CD8-positive, alpha-beta memory T cell (primary cell): ENCODE measurements around the gene DPF1. TPM values are rescaled to one million over a fixed set of nuclear protein-coding genes. Genes with fewer than 3 reads are reported as not detected.
A peak's percentile ranks its signal among the peaks of the same experiment; 100 is the strongest.

Source experiments
- CTCF ChIA-PET: fragments of 350-600 bp; sonication (Branson Sonifier 250); formaldehyde crosslinking; loops from one replicate; lab custom pipeline; 2021; ENCODE audit warnings: antibody characterized with exemption; lab: Charles Lee
- POLR2A ChIA-PET: fragments of 350-600 bp; sonication (Branson Sonifier 250); formaldehyde crosslinking; loops from one replicate; lab custom pipeline; 2021; ENCODE audit warnings: antibody characterized with exemption; lab: Charles Lee
- DNase-seq, 5 donors: peaks; one replicate each; pipeline versions ENCODE4 v3.0.0 to v3.0.0-alpha.2; 2020 to 2022; ENCODE audit warnings: mixed read lengths in 1 of 5
- H3K27ac ChIP-seq: one replicate; pipeline ENCODE4 v1.7.0; 2013; ENCODE audit warnings: low read depth, mild to moderate bottlenecking, low read length, moderate library complexity
- H3K27me3 ChIP-seq: 2 replicates; pipeline ENCODE4 v1.7.0; 2013; ENCODE audit warnings: low read length, mild to moderate bottlenecking; ENCODE audit not compliant: insufficient read depth, poor library complexity, severe bottlenecking
- H3K36me3 ChIP-seq: 2 replicates; pipeline ENCODE4 v1.7.0; 2013; ENCODE audit warnings: mild to moderate bottlenecking, low read length, moderate library complexity; ENCODE audit not compliant: insufficient read depth
- H3K4me1 ChIP-seq: 2 replicates; pipeline ENCODE4 v1.7.0; 2013; ENCODE audit warnings: mild to moderate bottlenecking, low read length, moderate library complexity; ENCODE audit not compliant: insufficient read depth
- H3K4me3 ChIP-seq: 2 replicates; pipeline ENCODE4 v1.7.0; 2013; ENCODE audit warnings: mild to moderate bottlenecking, low read length
- H3K9me3 ChIP-seq: 2 replicates; pipeline ENCODE4 v1.7.0; 2013; ENCODE audit warnings: mild to moderate bottlenecking, low read length
- H3K27ac Mint-ChIP-seq, 8 donors: one replicate each; pipeline ENCODE4 v1.8.0; 2020 to 2021; ENCODE audit warnings: mixed read lengths in 8 of 8, mild to moderate bottlenecking in 6 of 8, inconsistent platforms in 3 of 8, moderate library complexity in 3 of 8
- H3K27me3 Mint-ChIP-seq, 2 donors: one replicate each; pipeline ENCODE4 v1.8.0; 2020 to 2021; ENCODE audit warnings: mixed read lengths in 2 of 2, mild to moderate bottlenecking in 1 of 2, moderate library complexity in 1 of 2
- H3K36me3 Mint-ChIP-seq, 3 donors: one replicate each; pipeline ENCODE4 v1.8.0; 2020 to 2021; ENCODE audit warnings: mixed read lengths in 3 of 3, inconsistent platforms in 1 of 3, mild to moderate bottlenecking in 1 of 3
- H3K4me1 Mint-ChIP-seq, 3 donors: one replicate each; pipeline ENCODE4 v1.8.0; 2020 to 2021; ENCODE audit warnings: mixed read lengths in 3 of 3, inconsistent platforms in 1 of 3, mild to moderate bottlenecking in 1 of 3
- H3K4me3 Mint-ChIP-seq, 7 donors: one replicate each; pipeline ENCODE4 v1.8.0; 2020 to 2021; ENCODE audit warnings: mixed read lengths in 7 of 7, mild to moderate bottlenecking in 6 of 7, moderate library complexity in 4 of 7, inconsistent platforms in 2 of 7
- H3K9me3 Mint-ChIP-seq, 5 donors: one replicate each; pipeline ENCODE4 v1.8.0; 2020 to 2022; ENCODE audit warnings: mixed read lengths in 5 of 5, mild to moderate bottlenecking in 3 of 5, moderate library complexity in 2 of 5, inconsistent platforms in 1 of 5
- polyA plus RNA-seq: library from polyadenylated mRNA; unstranded; fragments of 300-500 nt; fragmentation: Illumina TruSeq; gene quantifications from one replicate; pipeline ENCODE4 v1.2.3, GENCODE V29; 2021
- total RNA-seq, 2 experiments: library from RNA; stranded (reverse); gene quantifications; one replicate each; pipeline ENCODE4 v1.2.3, GENCODE V29; 2021

Gene DPF1
- total RNA-seq (1 to 10 TPM in 1 of 2 experiments, under 1 TPM in 1; 0.78 to 1.1 TPM), polyA plus RNA-seq (not detected)

DNA sequence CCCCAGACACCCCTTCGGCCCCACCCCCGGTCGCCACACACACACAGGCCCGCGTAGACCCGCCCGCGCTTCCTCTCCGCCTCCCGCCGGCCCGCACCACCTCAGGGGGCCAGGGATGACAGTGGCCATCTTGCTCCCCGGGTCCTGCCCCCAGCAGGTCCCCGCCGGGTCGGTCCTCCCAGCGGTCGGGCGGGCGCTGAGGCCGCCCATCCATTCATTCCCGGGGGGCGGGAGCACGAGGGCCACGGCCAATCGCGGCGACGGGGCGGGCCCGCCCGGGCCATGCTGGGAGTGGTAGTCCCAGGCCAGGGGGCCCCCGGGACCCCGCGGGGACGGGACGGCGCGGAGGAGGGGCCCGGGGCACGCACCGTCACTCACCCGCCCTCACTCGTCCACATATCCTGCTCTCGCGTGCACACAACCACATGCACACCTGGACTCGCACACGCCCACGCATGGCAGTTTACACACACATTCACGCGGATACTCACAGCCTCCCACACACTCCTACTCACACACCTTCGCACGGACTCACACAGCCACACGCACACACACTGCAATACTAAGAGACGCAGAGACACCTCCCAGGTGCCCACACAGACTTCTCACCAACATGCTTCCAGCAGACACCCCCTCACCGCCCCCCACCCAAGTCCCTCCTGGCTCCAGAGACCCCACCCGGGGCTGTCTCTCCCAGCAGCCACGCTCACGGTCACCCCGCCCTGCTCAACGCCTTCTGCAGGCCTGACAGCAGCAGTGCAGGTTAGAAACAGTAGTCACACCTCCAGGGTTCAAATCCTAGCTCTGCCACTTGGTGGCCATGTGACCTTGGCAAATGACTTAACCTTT, at the start of gene DPF1:
Gene DPF1, minus strand, starts transcription at position 209 of the 849 bp plus-strand sequence. Its CDS starts 80 bp downstream, at position 129.
- no peak within 1 kb of the TSS for H3K27ac ChIP-seq
- H3K4me3 ChIP-seq, result peak within 1 kb of the TSS; percentile 32
- peak in 4 of 5 donors; percentile 14 to 54 (median 30) for DNase-seq
- peaks cover 0 to 1% (median 0%) of the 10 kb centered on the region in 5 donors for H3K9me3 Mint-ChIP-seq
- H3K4me1 Mint-ChIP-seq, result peaks cover 18 to 37% (median 22%) of the 10 kb centered on the region in 3 donors
- peak within 1 kb of the TSS in 3 of 8 donors; percentile 15 to 60 (median 43) for H3K27ac Mint-ChIP-seq
- ChIA-PET POLR2A (no interaction called here), CTCF (interaction anchor here (2.9 kb wide), 1 partner anchor 323 kb away, joined by 7 read pairs; no protein-coding TSS in a partner anchor)
- H3K27me3 ChIP-seq, result peaks cover 38% of the 10 kb centered on the region
- H3K27me3 Mint-ChIP-seq, result peaks cover 66 to 71% of the 10 kb centered on the region in 2 donors
- peaks cover 0 to 8% (median 0%) of the 10 kb centered on the region in 3 donors for H3K36me3 Mint-ChIP-seq
- no peaks in the 10 kb centered on the region for H3K9me3 ChIP-seq
- H3K4me1 ChIP-seq, result peaks cover 11% of the 10 kb centered on the region
- H3K36me3 ChIP-seq, result no peaks in the 10 kb centered on the region
- H3K4me3 Mint-ChIP-seq, result peak within 1 kb of the TSS; percentile 49 to 83 (median 79)

DNA sequence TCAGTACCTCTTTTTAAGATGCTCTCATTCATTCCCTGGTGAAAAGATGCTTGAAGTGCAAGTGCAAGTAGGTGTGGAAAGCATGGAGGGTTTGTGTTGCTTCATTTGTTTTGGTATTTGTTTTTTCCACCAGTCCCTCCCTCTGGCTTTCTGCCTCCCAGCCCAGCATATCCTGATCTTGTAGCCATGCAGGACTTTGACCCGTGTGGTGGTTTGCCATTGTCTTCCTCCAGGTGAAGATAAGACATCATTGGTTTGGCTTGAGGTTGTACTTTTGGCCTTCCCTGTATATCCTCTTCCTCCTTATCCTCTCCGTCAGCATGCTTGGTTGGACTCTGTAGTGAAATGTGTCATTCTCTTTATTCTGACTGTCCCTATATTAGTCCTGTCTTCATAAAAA, 49.5 kb upstream of the DPF1 start:
- no peaks in the 10 kb centered on the region for H3K4me1 ChIP-seq
- H3K4me3 ChIP-seq, result no peak overlapping the region
- Mint-ChIP-seq H3K4me3 (no peak overlapping the region), H3K9me3 (no peaks in the 10 kb centered on the region), H3K27ac (peak overlapping the region in 1 of 8 donors; percentile 7), H3K27me3 (no peaks in the 10 kb centered on the region), H3K36me3 (peaks cover 0 to 4% (median 0%) of the 10 kb centered on the region in 3 donors), H3K4me1 (no peaks in the 10 kb centered on the region)
- ChIA-PET POLR2A (no interaction called here), CTCF (no interaction called here)
- H3K27ac ChIP-seq, result no peak overlapping the region
- no peaks in the 10 kb centered on the region for H3K36me3 ChIP-seq
- H3K9me3 ChIP-seq, result no peaks in the 10 kb centered on the region
- no peaks in the 10 kb centered on the region for H3K27me3 ChIP-seq
- no peak for DNase-seq

DNA sequence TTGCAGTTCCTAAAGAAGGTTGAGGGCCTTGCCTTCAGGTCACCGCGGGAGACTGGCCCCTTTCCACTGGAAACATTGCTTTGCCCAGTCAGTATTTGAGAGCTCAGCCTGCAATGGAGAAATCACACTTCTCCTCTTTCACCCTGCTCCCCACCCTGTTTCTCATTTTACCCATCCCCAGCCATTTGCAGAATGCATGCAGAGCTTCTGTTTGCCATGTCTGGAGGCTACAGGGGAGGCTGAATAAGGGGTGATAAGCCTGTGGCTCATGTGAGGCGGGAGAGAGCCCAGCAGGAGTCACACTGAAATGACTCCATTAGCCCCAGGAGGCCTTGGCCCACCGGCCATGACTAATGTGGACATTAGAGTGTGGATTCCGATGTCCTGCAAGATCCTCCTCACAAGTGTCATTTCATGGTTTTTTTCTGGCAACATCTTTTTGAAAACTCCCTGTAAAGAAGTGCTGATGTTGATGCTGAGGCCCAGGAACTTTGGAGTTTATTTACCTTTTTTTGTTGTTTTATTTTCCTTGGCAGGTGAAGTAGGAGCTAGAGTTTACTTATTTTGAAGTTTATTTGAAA, 46.7 kb upstream of the DPF1 start:
- no peaks in the 10 kb centered on the region for H3K36me3 ChIP-seq
- no peaks in the 10 kb centered on the region for H3K9me3 ChIP-seq
- no peak overlapping the region for H3K4me3 ChIP-seq
- H3K4me1 Mint-ChIP-seq, result peaks cover 3 to 10% (median 6%) of the 10 kb centered on the region in 3 donors
- H3K27ac Mint-ChIP-seq, result peak overlapping the region in 1 of 8 donors; percentile 77
- CTCF ChIA-PET, result no interaction called here
- peaks cover 0 to 3% (median 0%) of the 10 kb centered on the region in 3 donors for H3K36me3 Mint-ChIP-seq
- H3K27me3 Mint-ChIP-seq, result no peaks in the 10 kb centered on the region
- H3K27ac ChIP-seq, result peak overlapping the region; percentile 9
- DNase-seq, result no peak
- POLR2A ChIA-PET, result no interaction called here
- H3K4me1 ChIP-seq, result peaks cover 3% of the 10 kb centered on the region
- H3K9me3 Mint-ChIP-seq, result no peaks in the 10 kb centered on the region
- no peak overlapping the region for H3K4me3 Mint-ChIP-seq
- no peaks in the 10 kb centered on the region for H3K27me3 ChIP-seq

DNA sequence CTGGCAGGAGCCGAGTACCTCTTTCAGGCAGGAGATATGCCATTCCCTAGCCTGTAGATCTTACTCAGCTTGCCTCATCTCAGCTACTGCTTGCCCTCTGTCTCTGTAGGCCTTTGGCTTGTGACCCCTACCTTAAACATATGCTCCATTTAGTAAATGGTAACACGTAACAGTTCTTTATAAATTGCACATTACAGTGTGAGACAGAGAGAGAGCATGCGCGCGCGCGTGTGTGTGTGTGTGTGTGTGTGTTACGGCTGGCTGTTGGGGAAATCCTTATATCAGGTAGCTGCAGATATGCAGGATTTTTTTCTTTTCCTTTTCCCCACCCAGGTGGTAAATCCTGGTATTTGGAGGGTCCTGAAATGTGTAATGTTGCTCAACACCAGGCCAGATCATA, 44.5 kb upstream of the DPF1 start:
- no peaks in the 10 kb centered on the region for H3K36me3 ChIP-seq
- H3K4me3 ChIP-seq, result no peak overlapping the region
- H3K9me3 ChIP-seq, result no peaks in the 10 kb centered on the region
- Mint-ChIP-seq H3K9me3 (peaks cover 0 to 2% (median 0%) of the 10 kb centered on the region in 5 donors), H3K36me3 (peaks cover 0 to 2% (median 0%) of the 10 kb centered on the region in 3 donors), H3K4me1 (peaks cover 18 to 26% (median 19%) of the 10 kb centered on the region in 3 donors), H3K4me3 (peak overlapping the region in 1 of 7 donors; percentile 17), H3K27ac (peak overlapping the region in 2 of 8 donors; percentile 12 to 55), H3K27me3 (peaks cover 0 to 11% of the 10 kb centered on the region in 2 donors)
- DNase-seq, result no peak
- no peak overlapping the region for H3K27ac ChIP-seq
- H3K27me3 ChIP-seq, result no peaks in the 10 kb centered on the region
- peaks cover 16% of the 10 kb centered on the region for H3K4me1 ChIP-seq
- ChIA-PET POLR2A (no interaction called here), CTCF (no interaction called here)

DNA sequence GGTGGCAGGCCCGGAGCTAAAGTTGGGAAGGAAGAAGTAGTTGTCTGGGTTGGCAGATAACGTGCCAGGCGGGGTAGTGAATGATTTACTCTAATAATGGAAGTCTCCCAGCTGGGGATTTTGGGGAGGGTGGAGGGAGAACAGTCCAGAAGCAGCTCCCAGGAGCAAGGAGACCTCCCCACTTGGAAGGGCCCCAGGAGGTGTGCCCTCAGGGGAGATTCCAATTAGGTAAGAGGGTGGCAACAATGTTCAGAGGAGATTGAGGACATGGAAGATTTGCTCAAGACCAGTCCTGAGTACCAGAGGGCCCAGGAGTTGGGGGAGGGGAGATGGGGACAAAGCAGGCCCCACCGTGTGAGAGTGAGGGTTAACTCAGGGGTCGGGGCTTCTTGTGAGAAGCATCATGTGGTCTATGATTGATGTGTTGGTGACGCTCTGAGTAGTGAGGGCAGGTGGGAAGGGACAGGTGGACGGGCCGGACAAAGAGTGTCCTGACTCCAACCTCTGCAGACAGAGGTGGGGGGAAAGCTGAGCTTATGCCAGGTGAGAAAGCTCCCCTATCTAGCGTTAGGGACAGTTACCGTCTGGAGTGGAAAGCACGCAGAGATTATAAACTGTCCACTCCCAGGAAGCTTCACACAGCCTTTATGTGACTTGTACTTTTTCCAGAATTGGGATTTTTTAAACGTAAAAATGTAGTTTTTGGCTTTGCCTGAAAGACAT, 43.9 kb upstream of the DPF1 start:
- no peak overlapping the region for H3K4me3 ChIP-seq
- Mint-ChIP-seq H3K4me1 (peaks cover 18 to 27% (median 19%) of the 10 kb centered on the region in 3 donors), H3K9me3 (peaks cover 0 to 2% (median 0%) of the 10 kb centered on the region in 5 donors), H3K27ac (peak overlapping the region in 2 of 8 donors; percentile 12 to 33), H3K4me3 (peak overlapping the region in 1 of 7 donors; percentile 2), H3K27me3 (peaks cover 3 to 11% of the 10 kb centered on the region in 2 donors), H3K36me3 (peaks cover 0 to 2% (median 0%) of the 10 kb centered on the region in 3 donors)
- no peaks in the 10 kb centered on the region for H3K9me3 ChIP-seq
- CTCF ChIA-PET, result interaction anchor here (0.9 kb wide), 1 partner anchor 25 kb away, joined by 3 read pairs; no protein-coding TSS in a partner anchor
- peaks cover 17% of the 10 kb centered on the region for H3K4me1 ChIP-seq
- H3K36me3 ChIP-seq, result no peaks in the 10 kb centered on the region
- DNase-seq, result no peak
- H3K27ac ChIP-seq, result no peak overlapping the region
- H3K27me3 ChIP-seq, result no peaks in the 10 kb centered on the region
- POLR2A ChIA-PET, result no interaction called here

DNA sequence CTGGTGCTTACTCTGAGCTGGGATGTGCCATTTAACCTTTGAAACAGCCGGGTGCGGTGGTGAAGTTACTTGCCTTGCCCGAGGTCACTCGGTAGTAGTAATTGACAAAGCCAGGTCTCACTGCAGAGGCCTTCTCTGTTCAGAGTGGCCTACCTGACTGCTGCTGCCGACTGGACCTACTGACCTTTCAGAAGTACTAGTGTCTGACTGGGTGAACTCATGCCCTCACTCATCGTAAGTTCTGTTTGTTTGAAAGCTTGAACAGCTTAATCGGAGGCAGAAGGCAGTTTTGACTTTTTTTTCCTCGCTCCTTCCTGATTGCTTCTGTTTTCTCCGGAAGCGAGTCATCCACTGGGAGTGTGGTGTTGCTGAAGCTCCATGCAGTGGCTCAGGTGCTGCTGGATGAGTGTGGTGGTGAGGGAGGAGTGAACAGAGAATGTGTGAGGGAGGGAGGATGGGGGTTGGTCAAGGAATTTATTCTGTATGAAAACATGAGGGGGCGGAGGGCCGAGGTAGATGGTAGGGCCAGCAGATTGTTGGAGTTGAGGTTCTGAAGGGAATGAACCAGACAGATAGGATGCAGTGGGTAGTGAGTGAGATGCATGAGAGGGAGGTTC, 43.1 kb upstream of the DPF1 start:
- Mint-ChIP-seq H3K36me3 (peaks cover 0 to 2% (median 0%) of the 10 kb centered on the region in 3 donors), H3K4me3 (peak overlapping the region in 4 of 7 donors; percentile 2 to 56 (median 39)), H3K4me1 (peaks cover 18 to 27% (median 19%) of the 10 kb centered on the region in 3 donors), H3K27me3 (peaks cover 4 to 11% of the 10 kb centered on the region in 2 donors), H3K9me3 (peaks cover 0 to 2% (median 0%) of the 10 kb centered on the region in 5 donors), H3K27ac (peak overlapping the region in 1 of 8 donors; percentile 58)
- Histone ChIP-seq H3K9me3 (no peaks in the 10 kb centered on the region), H3K27me3 (no peaks in the 10 kb centered on the region), H3K4me1 (peaks cover 17% of the 10 kb centered on the region), H3K36me3 (no peaks in the 10 kb centered on the region), H3K27ac (no peak overlapping the region), H3K4me3 (no peak overlapping the region)
- CTCF ChIA-PET, result interaction anchor here (0.9 kb wide), 1 partner anchor 24 kb away, joined by 3 read pairs; no protein-coding TSS in a partner anchor
- POLR2A ChIA-PET, result no interaction called here
- DNase-seq, result no peak

DNA sequence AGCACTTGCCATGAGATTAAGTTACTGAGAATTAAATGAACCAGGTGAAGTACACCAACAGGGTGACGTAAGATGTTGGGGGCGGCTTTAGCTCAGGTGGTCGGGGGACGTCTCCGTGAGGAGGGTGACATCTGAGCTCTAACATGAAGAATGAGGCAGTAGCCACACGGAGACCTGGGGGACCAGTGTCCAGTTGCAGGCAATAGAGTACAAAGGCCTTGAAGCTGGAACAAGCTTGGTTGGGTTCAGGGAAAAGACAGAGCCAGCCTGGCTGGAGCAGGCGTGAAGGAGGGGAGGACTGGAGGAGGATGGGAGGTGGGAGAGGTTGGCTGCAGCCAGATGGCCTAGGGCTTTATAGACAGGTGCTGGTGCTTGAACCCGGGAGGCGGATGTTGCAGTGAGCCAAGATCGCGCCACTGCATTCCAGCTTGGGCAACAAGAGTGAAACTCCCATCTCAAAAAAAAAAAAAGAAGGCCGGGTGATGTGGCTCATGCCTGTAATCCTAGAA, 42.0 kb upstream of the DPF1 start:
- DNase-seq, result no peak
- Histone ChIP-seq H3K9me3 (no peaks in the 10 kb centered on the region), H3K27ac (no peak overlapping the region), H3K27me3 (no peaks in the 10 kb centered on the region), H3K4me3 (no peak overlapping the region), H3K4me1 (peaks cover 17% of the 10 kb centered on the region), H3K36me3 (no peaks in the 10 kb centered on the region)
- peak overlapping the region in 2 of 8 donors; percentile 43 to 72 for H3K27ac Mint-ChIP-seq
- H3K36me3 Mint-ChIP-seq, result peaks cover 0 to 2% (median 0%) of the 10 kb centered on the region in 3 donors
- ChIA-PET CTCF (interaction anchor here (1.2 kb wide), 1 partner anchor 108 kb away, joined by 4 read pairs; the partner anchor contains the start of gene PSMD8), POLR2A (no interaction called here)
- peaks cover 4 to 11% of the 10 kb centered on the region in 2 donors for H3K27me3 Mint-ChIP-seq
- H3K4me3 Mint-ChIP-seq, result peak overlapping the region in 2 of 7 donors; percentile 54 to 80
- H3K9me3 Mint-ChIP-seq, result peaks cover 0 to 2% (median 0%) of the 10 kb centered on the region in 5 donors
- peaks cover 18 to 27% (median 19%) of the 10 kb centered on the region in 3 donors for H3K4me1 Mint-ChIP-seq
